HepG2 (cell line): ENCODE measurements around the gene KL. TPM values are rescaled to one million over a fixed set of nuclear protein-coding genes. Genes with fewer than 3 reads are reported as not detected.

Experiments used
- ATAC-seq: fragments of 200-7000 bp; cut with Tn5 transposase; 3 replicates; pipeline ENCODE4 v1.9.1; 2020; ENCODE audit warnings: mild to moderate bottlenecking, moderate library complexity
- BruUV-seq: library from RNA; stranded (reverse); fragments of 400-500 nt; replicated peaks from 2 replicates; lab custom pipeline; 2021; lab: Mats Ljungman, UMichigan
- CTCF ChIA-PET: fragments of 300-600 bp; formaldehyde crosslinking; extraction: SDS; loops from one replicate; lab custom pipeline; 2021; ENCODE audit warnings: low total read pairs, inconsistent platforms, low intra/inter-chr PET ratio; lab: Yijun Ruan, JAX
- POLR2A ChIA-PET: fragments of 350-600 bp; sonication (Branson Sonifier 250); formaldehyde crosslinking; loops from one replicate; lab custom pipeline; 2020; ENCODE audit warnings: antibody characterized with exemption, inconsistent platforms; lab: Yijun Ruan, JAX
- DNase-seq: peaks from one replicate; pipeline ENCODE4 v3.0.0-alpha.2; 2015; ENCODE audit warnings: low spot score
- FAIRE-seq: peaks from 3 replicates; lab custom pipeline; 2011; peaks lifted over from hg19 to GRCh38; lab: Jason Lieb, UNC
- H2AFZ ChIP-seq: one replicate; pipeline ENCODE4 v1.6.1; 2011; ENCODE audit warnings: low read length, inconsistent platforms
- H3K27ac ChIP-seq: fragments of 300-600 bp; 3 replicates; pipeline ENCODE4 v1.8.0; 2011; ENCODE audit warnings: mixed run types, mild to moderate bottlenecking, mixed read lengths, low read length, inconsistent platforms; ENCODE audit not compliant: insufficient read depth; ENCODE audit errors: extremely low read length
- H3K27me3 ChIP-seq, 2 experiments: fragments of 200-600 bp in 1 of 2; 2 replicates in 1 of 2; 3 replicates in 1 of 2; pipeline versions ENCODE4 v1.6.0 to v1.8.0; 2011; ENCODE audit warnings: low read length in 2 of 2, mild to moderate bottlenecking in 2 of 2, moderate library complexity in 2 of 2, inconsistent platforms in 1 of 2; ENCODE audit not compliant: insufficient read depth in 2 of 2, control insufficient read depth in 1 of 2
- H3K36me3 ChIP-seq, 2 experiments: fragments of 200-600 bp in 1 of 2; replicated peaks in 1 of 2; 2 replicates in 1 of 2; 3 replicates in 1 of 2; pipeline versions ENCODE4 v1.5.1 to v1.8.0; 2011; ENCODE audit warnings: low read length in 2 of 2, inconsistent platforms in 1 of 2; ENCODE audit not compliant: insufficient read depth in 2 of 2, control insufficient read depth in 1 of 2
- H3K4me1 ChIP-seq: 2 replicates; pipeline ENCODE4 v1.5.1; 2012; ENCODE audit warnings: low read length, inconsistent platforms; ENCODE audit not compliant: insufficient read depth
- H3K4me2 ChIP-seq: 2 replicates; pipeline ENCODE4 v1.6.0; 2011; ENCODE audit warnings: low read depth, low read length, inconsistent platforms
- H3K4me3 ChIP-seq, 3 experiments: fragments of 200-600 bp in 1 of 3; sonication (generic), shearing (Covaris generic) in 1 of 3; replicated peaks in 1 of 3; 2 replicates each; pipeline ENCODE4 v1.5.1; 2011 to 2016; ENCODE audit warnings: low read length in 3 of 3, inconsistent platforms in 2 of 3, low read depth in 2 of 3, mild to moderate bottlenecking in 2 of 3, control low read depth in 1 of 3, mixed read lengths in 1 of 3; ENCODE audit not compliant: insufficient read depth in 1 of 3
- H3K79me2 ChIP-seq: one replicate; pipeline ENCODE4 v1.6.1; 2011; ENCODE audit warnings: low read length, inconsistent platforms; ENCODE audit not compliant: insufficient read depth
- H3K9ac ChIP-seq: 2 replicates; pipeline ENCODE4 v1.6.0; 2011; ENCODE audit warnings: mild to moderate bottlenecking, low read depth, low read length, inconsistent platforms; ENCODE audit not compliant: insufficient read depth
- H3K9me3 ChIP-seq: 2 replicates; pipeline ENCODE4 v1.5.1; 2012; ENCODE audit warnings: mild to moderate bottlenecking, low read length
- H4K20me1 ChIP-seq: 2 replicates; pipeline ENCODE4 v1.6.0; 2011; ENCODE audit warnings: inconsistent platforms, mild to moderate bottlenecking, low read length, moderate library complexity; ENCODE audit not compliant: insufficient read depth
- AGO2 ChIP-seq: fragments of 200-400 bp; formaldehyde crosslinking; optimal IDR thresholded peaks from 2 replicates; pipeline ENCODE3; 2017; ENCODE audit warnings: mild to moderate bottlenecking, low read depth, low read length, moderate library complexity
- CENPT ChIP-seq: sonication (generic); formaldehyde crosslinking; IDR thresholded peaks from 2 replicates; pipeline ENCODE4 v1.8.0; 2022; ENCODE audit warnings: low read depth, mild to moderate bottlenecking, moderate library complexity, missing genetic modification reagents
- KDM5A ChIP-seq: fragments of 200-600 bp; sonication (generic); IDR thresholded peaks from 2 replicates; pipeline ENCODE4 v1.7.0; 2018; ENCODE audit warnings: antibody characterized with exemption, mild to moderate bottlenecking, low read length, borderline replicate concordance
- NKX3-1 ChIP-seq: sonication (generic); formaldehyde crosslinking; IDR thresholded peaks from 2 replicates; pipeline ENCODE4 v1.5.0; 2020; ENCODE audit warnings: missing genetic modification reagents
- SP5 ChIP-seq: IDR thresholded peaks from 2 replicates; pipeline ENCODE4 v1.6.1; 2016; ENCODE audit warnings: low read depth, borderline replicate concordance
- THYN1 ChIP-seq: sonication (generic); formaldehyde crosslinking; IDR thresholded peaks from 2 replicates; pipeline ENCODE4 v1.8.1; 2023; ENCODE audit warnings: low read depth, mild to moderate bottlenecking, moderate library complexity, missing genetic modification reagents, borderline replicate concordance
- YEATS2 ChIP-seq: sonication (generic); formaldehyde crosslinking; IDR thresholded peaks from 2 replicates; pipeline ENCODE4 v1.4.0; 2020; ENCODE audit warnings: missing genetic modification reagents, borderline replicate concordance
- ZNF207 ChIP-seq: fragments of 450-650 bp; IDR thresholded peaks from 2 replicates; pipeline ENCODE4 v1.6.1; 2016; ENCODE audit warnings: antibody characterized with exemption, borderline replicate concordance
- ZNF619 ChIP-seq: sonication (generic); formaldehyde crosslinking; IDR thresholded peaks from 2 replicates; pipeline ENCODE4 v1.4.0; 2020; ENCODE audit warnings: mild to moderate bottlenecking, missing genetic modification reagents
- ZNF780A ChIP-seq: sonication (generic); formaldehyde crosslinking; IDR thresholded peaks from 2 replicates; pipeline ENCODE4 v1.8.0; 2022; ENCODE audit warnings: mild to moderate bottlenecking, missing genetic modification reagents, moderate library complexity
- WGBS: methylation state at CpG from one replicate; pipeline ENCODE4 v1.1.6; 2017; ENCODE audit warnings: low lambda C conversion rate; 5-methylcytosine and 5-hydroxymethylcytosine counted together
- in situ Hi-C: cut with HindIII; loops from 2 replicates; pipeline ENCODE4 v1.10.0; 2017; ENCODE audit warnings: low pct_unique_long_range_greater_than_20kb; ENCODE audit not compliant: extremely low pct_ligation_motif_present
- intact Hi-C: fragments of 100-400 bp; cut with micrococcal nuclease; formaldehyde crosslinking; loops from one replicate; pipeline ENCODE4 v1.10.0; 2022; ENCODE audit not compliant: unreplicated experiment
- polyA plus RNA-seq, 8 experiments: library from polyadenylated mRNA; depleted of rRNA in 3 of 8; stranded (reverse) in 7 of 8; unstranded in 1 of 8; fragments of >200 nt; fragmentation: Illumina TruSeq in 4 of 8; extraction: Trizol in 4 of 8; gene quantifications; 2 replicates each; pipeline versions ENCODE4 v1.2.1 to v1.2.3, GENCODE V29; 2011 to 2016; ENCODE audit warnings: low read depth in 4 of 8, missing spikeins in 1 of 8, mixed read lengths in 1 of 8; ENCODE audit not compliant: insufficient read depth in 1 of 8
- total RNA-seq, 5 experiments: library from RNA; depleted of rRNA; stranded (reverse); fragments of >200 nt; fragmentation: Illumina TruSeq; extraction: Trizol; gene quantifications; 2 replicates each; pipeline ENCODE4 v1.2.3, GENCODE V29; 2016; ENCODE audit warnings: low read depth in 1 of 5
- TF ChIP-seq, protein P1 (sequence below): sonication (generic); formaldehyde crosslinking; IDR thresholded peaks from 2 replicates; pipeline ENCODE4 v1.8.1; 2022; ENCODE audit warnings: mild to moderate bottlenecking, missing genetic modification reagents
- TF ChIP-seq, protein P2 (sequence below), 2 experiments: IDR thresholded peaks; 2 replicates each; pipeline ENCODE4 v1.6.1; 2011 to 2012; ENCODE audit warnings: low read length in 2 of 2, borderline replicate concordance in 1 of 2, low read depth in 1 of 2, mild to moderate bottlenecking in 1 of 2, moderate library complexity in 1 of 2
- TF ChIP-seq, protein P3 (sequence below): sonication (generic); formaldehyde crosslinking; IDR thresholded peaks from 2 replicates; pipeline ENCODE4 v1.4.0; 2020; ENCODE audit warnings: missing genetic modification reagents
- TF ChIP-seq, protein P4 (sequence below): sonication (generic); formaldehyde crosslinking; IDR thresholded peaks from 2 replicates; pipeline ENCODE4 v1.8.1; 2023; ENCODE audit warnings: mild to moderate bottlenecking, missing genetic modification reagents, borderline replicate concordance

KL gene
- total and polyA plus RNA-seq, 2 of the 13 experiments (the other 11 are each of a cell fraction or from before 2014, with no cell fraction given), result not detected

DNA sequence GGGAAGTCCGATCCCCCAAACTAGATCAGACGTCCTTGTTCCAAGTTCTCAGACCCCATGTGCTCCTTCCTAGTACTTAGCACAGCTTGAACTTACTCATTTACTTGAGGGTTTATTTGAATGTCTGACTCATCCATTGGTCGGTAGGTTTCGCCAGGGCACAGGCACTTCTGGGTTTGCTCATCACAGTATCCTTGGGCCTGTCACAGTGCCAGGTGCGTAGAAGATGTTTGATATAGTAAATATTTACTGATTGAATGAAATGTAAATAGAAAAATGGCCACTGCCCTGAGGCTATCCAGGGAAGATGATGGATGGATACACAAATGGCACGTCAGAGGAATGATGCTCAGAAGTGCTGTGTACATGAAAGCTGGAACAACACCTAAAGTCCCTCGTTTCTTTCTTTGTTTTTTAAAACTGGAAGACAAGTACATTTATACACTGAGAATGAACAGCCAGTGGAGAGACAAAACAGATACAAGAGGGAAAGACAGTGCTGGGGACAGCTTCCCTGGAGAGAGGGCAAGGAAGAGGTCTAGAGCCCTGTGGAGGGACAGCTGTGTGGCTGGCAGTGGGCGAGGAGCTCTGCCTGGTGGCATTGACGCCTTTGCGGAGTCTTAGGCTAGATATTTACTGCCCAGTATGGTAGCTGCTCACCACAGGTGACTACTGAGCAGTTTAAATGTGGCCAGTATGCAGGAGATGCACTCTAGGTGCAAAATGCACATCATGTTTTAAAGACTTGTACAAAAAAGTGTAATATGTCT lies 31.2 kb upstream of the KL start (continued):
- TF ChIP-seq, protein P1, sequence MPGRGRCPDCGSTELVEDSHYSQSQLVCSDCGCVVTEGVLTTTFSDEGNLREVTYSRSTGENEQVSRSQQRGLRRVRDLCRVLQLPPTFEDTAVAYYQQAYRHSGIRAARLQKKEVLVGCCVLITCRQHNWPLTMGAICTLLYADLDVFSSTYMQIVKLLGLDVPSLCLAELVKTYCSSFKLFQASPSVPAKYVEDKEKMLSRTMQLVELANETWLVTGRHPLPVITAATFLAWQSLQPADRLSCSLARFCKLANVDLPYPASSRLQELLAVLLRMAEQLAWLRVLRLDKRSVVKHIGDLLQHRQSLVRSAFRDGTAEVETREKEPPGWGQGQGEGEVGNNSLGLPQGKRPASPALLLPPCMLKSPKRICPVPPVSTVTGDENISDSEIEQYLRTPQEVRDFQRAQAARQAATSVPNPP (CRISPR knock-in tag), result no peak
- TF ChIP-seq NKX3-1 (CRISPR knock-in tag), result no peak
- TF ChIP-seq THYN1 (CRISPR knock-in tag), result no peak
- TF ChIP-seq, protein P2, sequence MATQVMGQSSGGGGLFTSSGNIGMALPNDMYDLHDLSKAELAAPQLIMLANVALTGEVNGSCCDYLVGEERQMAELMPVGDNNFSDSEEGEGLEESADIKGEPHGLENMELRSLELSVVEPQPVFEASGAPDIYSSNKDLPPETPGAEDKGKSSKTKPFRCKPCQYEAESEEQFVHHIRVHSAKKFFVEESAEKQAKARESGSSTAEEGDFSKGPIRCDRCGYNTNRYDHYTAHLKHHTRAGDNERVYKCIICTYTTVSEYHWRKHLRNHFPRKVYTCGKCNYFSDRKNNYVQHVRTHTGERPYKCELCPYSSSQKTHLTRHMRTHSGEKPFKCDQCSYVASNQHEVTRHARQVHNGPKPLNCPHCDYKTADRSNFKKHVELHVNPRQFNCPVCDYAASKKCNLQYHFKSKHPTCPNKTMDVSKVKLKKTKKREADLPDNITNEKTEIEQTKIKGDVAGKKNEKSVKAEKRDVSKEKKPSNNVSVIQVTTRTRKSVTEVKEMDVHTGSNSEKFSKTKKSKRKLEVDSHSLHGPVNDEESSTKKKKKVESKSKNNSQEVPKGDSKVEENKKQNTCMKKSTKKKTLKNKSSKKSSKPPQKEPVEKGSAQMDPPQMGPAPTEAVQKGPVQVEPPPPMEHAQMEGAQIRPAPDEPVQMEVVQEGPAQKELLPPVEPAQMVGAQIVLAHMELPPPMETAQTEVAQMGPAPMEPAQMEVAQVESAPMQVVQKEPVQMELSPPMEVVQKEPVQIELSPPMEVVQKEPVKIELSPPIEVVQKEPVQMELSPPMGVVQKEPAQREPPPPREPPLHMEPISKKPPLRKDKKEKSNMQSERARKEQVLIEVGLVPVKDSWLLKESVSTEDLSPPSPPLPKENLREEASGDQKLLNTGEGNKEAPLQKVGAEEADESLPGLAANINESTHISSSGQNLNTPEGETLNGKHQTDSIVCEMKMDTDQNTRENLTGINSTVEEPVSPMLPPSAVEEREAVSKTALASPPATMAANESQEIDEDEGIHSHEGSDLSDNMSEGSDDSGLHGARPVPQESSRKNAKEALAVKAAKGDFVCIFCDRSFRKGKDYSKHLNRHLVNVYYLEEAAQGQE (IDR thresholded peaks at IDR 0.05; ENCODE audit: borderline replicate concordance in 1 of 2, low read depth in 1 of 2, low read length in 2 of 2), result no peak
- no peak for TF ChIP-seq YEATS2 (CRISPR knock-in tag)

DNA sequence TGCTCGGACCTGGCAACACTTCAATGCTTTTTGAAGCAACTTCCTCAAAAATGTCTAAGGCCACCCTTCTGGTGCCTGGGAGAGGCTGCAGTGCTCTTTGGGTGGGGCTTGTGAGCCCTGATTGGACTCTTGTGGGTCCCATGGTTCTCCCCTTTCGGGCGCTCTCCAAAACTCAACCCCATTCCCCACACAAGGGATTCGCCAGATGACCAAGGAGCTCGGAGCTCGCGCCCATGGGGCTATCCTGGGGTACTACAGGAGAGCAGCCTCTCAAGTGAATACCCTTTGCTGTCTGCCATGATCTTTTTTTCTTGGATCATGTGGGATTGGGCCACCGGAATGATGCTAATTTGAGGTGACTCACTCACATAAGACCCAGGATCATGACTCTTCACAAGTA lies 29.7 kb upstream of the KL start:
- H3K27ac ChIP-seq, result no peak overlapping the region
- no TSS peak for BruUV-seq
- TF ChIP-seq ZNF619 (CRISPR knock-in tag) (no peak), ZNF780A (no peak), CENPT (no peak), KDM5A (no peak), ZNF207 (no peak), SP5 (no peak), AGO2 (no peak)
- TF ChIP-seq, protein P3, sequence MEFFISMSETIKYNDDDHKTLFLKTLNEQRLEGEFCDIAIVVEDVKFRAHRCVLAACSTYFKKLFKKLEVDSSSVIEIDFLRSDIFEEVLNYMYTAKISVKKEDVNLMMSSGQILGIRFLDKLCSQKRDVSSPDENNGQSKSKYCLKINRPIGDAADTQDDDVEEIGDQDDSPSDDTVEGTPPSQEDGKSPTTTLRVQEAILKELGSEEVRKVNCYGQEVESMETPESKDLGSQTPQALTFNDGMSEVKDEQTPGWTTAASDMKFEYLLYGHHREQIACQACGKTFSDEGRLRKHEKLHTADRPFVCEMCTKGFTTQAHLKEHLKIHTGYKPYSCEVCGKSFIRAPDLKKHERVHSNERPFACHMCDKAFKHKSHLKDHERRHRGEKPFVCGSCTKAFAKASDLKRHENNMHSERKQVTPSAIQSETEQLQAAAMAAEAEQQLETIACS (CRISPR knock-in tag), result no peak
- TF ChIP-seq, protein P4, sequence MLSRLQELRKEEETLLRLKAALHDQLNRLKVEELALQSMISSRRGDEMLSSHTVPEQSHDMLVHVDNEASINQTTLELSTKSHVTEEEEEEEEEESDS (CRISPR knock-in tag), result no peak

More for the DNA sequence above, 29.7 kb upstream of the KL start:
- ChIA-PET POLR2A (no interaction called here), CTCF (no interaction called here)
- Histone ChIP-seq H3K27me3 (peaks cover 0 to 14% of the 10 kb centered on the region in 2 experiments; a peak in 1 of 5 replicates), H3K4me1 (no peaks in the 10 kb centered on the region), H3K4me3 (no peak overlapping the region), H2AFZ (no peak overlapping the region), H3K4me2 (no peak overlapping the region), H4K20me1 (no peaks in the 10 kb centered on the region), H3K9me3 (no peaks in the 10 kb centered on the region), H3K79me2 (no peaks in the 10 kb centered on the region), H3K36me3 (no peaks in the 10 kb centered on the region), H3K9ac (no peak overlapping the region)
- DNase-seq (no peak), FAIRE-seq (no peak), ATAC-seq (no peak)
- 78% methylated on average over 8 of the region's 8 CpGs for WGBS
- in situ Hi-C loops, result no loop called here
- intact Hi-C loops, result no loop called here
